NT2/D1 (cell line): Measurements from ENCODE around the gene PNRC1.
"Not testable (repeated sequence)": the region's sequence is repeated elsewhere in the genome, so short reads cannot be mapped to it uniquely, and the experiment has no call there.

Experiments used
- DNase-seq: peaks from one replicate; pipeline ENCODE4 v3.0.0-alpha.2; 2011; ENCODE audit warnings: low read depth, low spot score
- H3K27me3 ChIP-seq: 2 replicates; pipeline ENCODE4 v1.6.0; 2011; ENCODE audit warnings: mild to moderate bottlenecking; ENCODE audit not compliant: insufficient read length, insufficient read depth
- H3K36me3 ChIP-seq: 2 replicates; pipeline ENCODE4 v1.6.1; 2011; ENCODE audit warnings: mild to moderate bottlenecking, low read length, mixed read lengths; ENCODE audit not compliant: insufficient read depth, insufficient read length
- H3K4me1 ChIP-seq: 2 replicates; pipeline ENCODE4 v1.5.1; 2011; ENCODE audit not compliant: insufficient read depth, insufficient read length
- H3K4me3 ChIP-seq: 2 replicates; pipeline ENCODE4 v1.5.1; 2011; ENCODE audit warnings: low read depth; ENCODE audit not compliant: insufficient read length
- H3K9ac ChIP-seq: 2 replicates; pipeline ENCODE4 v1.6.0; 2011; ENCODE audit warnings: low read depth; ENCODE audit not compliant: insufficient read length
- H3K9me3 ChIP-seq: 2 replicates; pipeline ENCODE4 v1.5.1; 2011; ENCODE audit warnings: mild to moderate bottlenecking, low read length; ENCODE audit not compliant: insufficient read depth
- SUZ12 ChIP-seq: IDR thresholded peaks from 2 replicates; pipeline ENCODE4 v1.6.1; 2011; ENCODE audit not compliant: insufficient read length, insufficient read depth; ENCODE audit errors: extremely low read depth
- YY1 ChIP-seq: IDR thresholded peaks from 2 replicates; pipeline ENCODE4 v1.6.1; 2011; ENCODE audit not compliant: insufficient read length, insufficient read depth
- ZNF274 ChIP-seq: IDR thresholded peaks from 2 replicates; pipeline ENCODE4 v1.6.1; 2011; ENCODE audit warnings: mild to moderate bottlenecking, low read depth, low read length

The PNRC1 gene

GRCh38 chr6:89058627-89059026 is 21.9 kb upstream of the PNRC1 start:
- Histone ChIP-seq H3K4me1 (no peaks in the 10 kb centered on the region), H3K9ac (no peak overlapping the region)

GRCh38 chr6:89059227-89059626 is 21.3 kb upstream of the PNRC1 start:
- no peaks in the 10 kb centered on the region for H3K9me3 ChIP-seq
- H3K4me3 ChIP-seq: no peak overlapping the region
- H3K27me3 ChIP-seq: no peaks in the 10 kb centered on the region
- H3K36me3 ChIP-seq: no peaks in the 10 kb centered on the region
- TF ChIP-seq ZNF274 (no peak), YY1 (no peak), SUZ12 (no peak)
- no peaks in the 10 kb centered on the region for H3K4me1 ChIP-seq
- no peak for DNase-seq
- H3K9ac ChIP-seq: no peak overlapping the region

More at GRCh38 chr6:89058627-89059026, 21.9 kb upstream of the PNRC1 start:
- TF ChIP-seq YY1: no peak
- TF ChIP-seq ZNF274: no peak
- no peak for TF ChIP-seq SUZ12
- DNase-seq: no peak
- Histone ChIP-seq H3K27me3 (no peaks in the 10 kb centered on the region), H3K9me3 (no peaks in the 10 kb centered on the region), H3K4me3 (no peak overlapping the region), H3K36me3 (no peaks in the 10 kb centered on the region)

GRCh38 chr6:89063881-89064280 is 16.7 kb upstream of the PNRC1 start:
- Histone ChIP-seq H3K36me3 (no peaks in the 10 kb centered on the region), H3K27me3 (no peaks in the 10 kb centered on the region), H3K4me3 (no peak overlapping the region), H3K9ac (no peak overlapping the region), H3K4me1 (no peaks in the 10 kb centered on the region), H3K9me3 (no peaks in the 10 kb centered on the region)
- no peak for TF ChIP-seq SUZ12
- no peak for TF ChIP-seq YY1
- no peak for TF ChIP-seq ZNF274
- DNase-seq: no peak

- not testable (repeated sequence) for H3K4me3 ChIP-seq, H3K9me3 ChIP-seq, H3K27me3 ChIP-seq, DNase-seq, H3K9ac ChIP-seq, H3K4me1 ChIP-seq, H3K36me3 ChIP-seq
Measured at GRCh38 chr6:89064931-89065330, 15.6 kb upstream of the PNRC1 start.

- not testable (repeated sequence) for H3K36me3 ChIP-seq, H3K9ac ChIP-seq, H3K4me3 ChIP-seq, H3K9me3 ChIP-seq, DNase-seq, H3K4me1 ChIP-seq, H3K27me3 ChIP-seq
Measured at GRCh38 chr6:89066121-89066520, 14.4 kb upstream of the PNRC1 start.

GRCh38 chr6:89066940-89067646 is 13.5 kb upstream of the PNRC1 start:
- Histone ChIP-seq H3K9me3 (no peaks in the 10 kb centered on the region), H3K4me1 (no peaks in the 10 kb centered on the region), H3K27me3 (no peaks in the 10 kb centered on the region), H3K36me3 (no peaks in the 10 kb centered on the region), H3K4me3 (no peak overlapping the region), H3K9ac (no peak overlapping the region)
- TF ChIP-seq SUZ12: no peak
- no peak for TF ChIP-seq ZNF274
- no peak for TF ChIP-seq YY1
- no peak for DNase-seq

- no peak overlapping the region for H3K4me3 ChIP-seq
- H3K9ac ChIP-seq: no peak overlapping the region
- no peaks in the 10 kb centered on the region for H3K27me3 ChIP-seq
- TF ChIP-seq YY1: no peak
- TF ChIP-seq ZNF274: no peak
- TF ChIP-seq SUZ12: no peak
- no peaks in the 10 kb centered on the region for H3K36me3 ChIP-seq
- DNase-seq: no peak
- H3K4me1 ChIP-seq: no peaks in the 10 kb centered on the region
- no peaks in the 10 kb centered on the region for H3K9me3 ChIP-seq
Measured at GRCh38 chr6:89067796-89068195, 12.8 kb upstream of the PNRC1 start.

- Histone ChIP-seq H3K9me3 (no peaks in the 10 kb centered on the region), H3K4me3 (no peak overlapping the region), H3K27me3 (no peaks in the 10 kb centered on the region), H3K4me1 (no peaks in the 10 kb centered on the region), H3K9ac (no peak overlapping the region), H3K36me3 (no peaks in the 10 kb centered on the region)
- DNase-seq: no peak
- TF ChIP-seq ZNF274 (no peak), YY1 (no peak), SUZ12 (no peak)
Measured at GRCh38 chr6:89068695-89069094, 11.9 kb upstream of the PNRC1 start.
